ENCODE data around the gene FAM131C. TPM values are rescaled to one million over a fixed set of nuclear protein-coding genes. Genes with fewer than 3 reads are reported as not detected.
"Not testable (repeated sequence)": the region's sequence is repeated elsewhere in the genome, so short reads cannot be mapped to it uniquely, and the experiment has no call there.

FAM131C gene
- total RNA-seq, 2 experiments from 2014 or later: 0.67 to 1.1 TPM

- DNase-seq: no peak
These were observed 41.3 kb upstream of the FAM131C start for GRCh38 chr1:16114527-16115467.

DNA sequence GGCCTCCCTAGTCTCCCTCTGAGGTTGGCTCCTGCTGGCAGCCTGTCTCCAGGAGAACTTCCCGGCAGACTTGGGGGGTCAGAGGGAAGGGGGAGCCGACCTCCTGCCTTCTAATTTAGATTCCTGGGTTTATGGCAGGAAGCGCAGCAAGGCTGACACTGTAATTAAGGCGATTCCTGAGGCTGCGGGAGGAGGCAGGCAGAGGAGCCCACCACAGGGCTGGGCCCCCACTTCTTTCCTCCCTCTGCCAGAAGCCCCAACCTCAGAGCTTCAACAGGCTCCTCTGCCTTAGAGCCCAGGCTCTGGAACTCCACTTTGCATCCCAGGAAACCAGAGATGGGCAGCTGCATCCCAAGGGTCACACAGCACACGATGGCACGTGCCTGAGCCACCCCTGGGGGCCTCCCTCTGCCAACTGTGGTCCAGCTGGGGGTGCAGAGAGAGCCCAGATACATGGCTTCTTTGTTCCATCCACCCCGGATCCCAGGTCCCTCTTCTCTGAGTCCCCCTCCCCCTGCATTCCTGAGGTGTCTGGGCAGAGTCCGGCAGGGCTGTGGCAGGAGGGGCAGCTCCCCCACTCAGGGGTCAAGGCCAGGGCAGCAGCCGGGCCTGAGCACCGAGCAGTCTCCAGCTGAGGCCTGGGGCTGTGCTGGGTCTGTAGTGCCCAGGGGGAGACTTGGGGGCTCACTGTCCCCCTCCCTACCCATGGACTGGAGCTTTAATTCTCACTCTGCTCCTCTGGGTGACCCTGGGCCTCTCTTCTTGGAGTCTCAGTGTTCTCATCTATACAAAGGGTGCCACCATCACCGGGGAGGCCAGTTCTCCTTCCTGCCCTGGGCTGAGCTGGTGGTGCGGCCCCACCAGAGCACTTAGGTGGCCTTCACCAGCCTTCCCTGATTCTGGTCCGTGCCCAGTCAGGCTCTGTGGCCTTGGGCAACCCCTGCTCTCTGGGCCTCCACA lies 39.4 kb upstream of the FAM131C start:
- no peak overlapping the region for H3K4me3 Mint-ChIP-seq

More at GRCh38 chr1:16114527-16115467, 41.3 kb upstream of the FAM131C start:
- Mint-ChIP-seq H3K4me1 (no peaks in the 10 kb centered on the region), H3K4me3 (no peak overlapping the region), H3K27ac (no peak overlapping the region), H3K27me3 (peaks cover 2% of the 10 kb centered on the region), H3K36me3 (ENCODE audit: low read depth) (no peaks in the 10 kb centered on the region), H3K9me3 (no peaks in the 10 kb centered on the region)
- ChIA-PET POLR2A (no interaction called here), CTCF (no interaction called here)

GRCh38 chr1:16111771-16112595 lies 38.5 kb upstream of the FAM131C start:
- POLR2A ChIA-PET: no interaction called here
- H3K9me3 Mint-ChIP-seq: peaks cover 3% of the 10 kb centered on the region
- H3K27me3 Mint-ChIP-seq: peaks cover 7% of the 10 kb centered on the region
- H3K36me3 Mint-ChIP-seq (ENCODE audit: low read depth): no peaks in the 10 kb centered on the region
- no peak overlapping the region for H3K27ac Mint-ChIP-seq
- CTCF ChIA-PET: interaction anchor here (1.6 kb wide), 1 partner anchor 9 kb away, joined by 5 read pairs; no protein-coding TSS in a partner anchor
- H3K4me3 Mint-ChIP-seq: no peak overlapping the region
- DNase-seq: no peak
- H3K4me1 Mint-ChIP-seq: no peaks in the 10 kb centered on the region

More for the DNA sequence above, 39.4 kb upstream of the FAM131C start:
- no peaks in the 10 kb centered on the region for H3K36me3 Mint-ChIP-seq (ENCODE audit: low read depth)
- H3K9me3 Mint-ChIP-seq: peaks cover 3% of the 10 kb centered on the region
- ChIA-PET CTCF (interaction anchor here (1.6 kb wide), 1 partner anchor 8 kb away, joined by 5 read pairs; no protein-coding TSS in a partner anchor), POLR2A (no interaction called here)
- no peak for DNase-seq
- peaks cover 2% of the 10 kb centered on the region for H3K27me3 Mint-ChIP-seq
- no peaks in the 10 kb centered on the region for H3K4me1 Mint-ChIP-seq
- H3K27ac Mint-ChIP-seq: no peak overlapping the region

DNA sequence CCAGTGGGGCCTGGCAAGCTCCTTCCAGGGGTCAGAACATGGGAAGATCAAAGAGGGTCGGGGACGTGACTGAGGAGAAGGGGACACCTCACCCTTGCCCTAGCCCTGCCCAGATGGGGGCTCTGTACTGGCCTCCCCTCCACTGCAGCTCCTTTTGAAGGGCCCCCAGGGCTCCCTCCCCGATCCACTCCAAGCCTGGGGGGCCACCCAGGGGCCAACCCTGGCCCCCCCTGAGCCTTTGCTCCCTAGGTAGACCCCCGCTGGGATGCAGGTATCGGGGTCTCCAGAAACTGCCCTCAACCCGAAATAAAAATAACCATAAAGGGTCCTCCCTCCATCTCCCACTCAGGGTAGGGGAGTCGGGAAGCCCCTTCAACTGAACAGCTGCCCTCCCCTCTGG lies 37.4 kb upstream of the FAM131C start:
- no peak for DNase-seq
- H3K27ac Mint-ChIP-seq: no peak overlapping the region
- H3K4me3 Mint-ChIP-seq: no peak overlapping the region
- peaks cover 3% of the 10 kb centered on the region for H3K9me3 Mint-ChIP-seq
- H3K36me3 Mint-ChIP-seq (ENCODE audit: low read depth): no peaks in the 10 kb centered on the region
- peaks cover 17% of the 10 kb centered on the region for H3K27me3 Mint-ChIP-seq
- H3K4me1 Mint-ChIP-seq: no peaks in the 10 kb centered on the region
- CTCF ChIA-PET: interaction anchor here (1.2 to 1.8 kb wide), 2 partner anchors 9 to 32 kb away, joined by 3 to 4 read pairs; no protein-coding TSS in a partner anchor
- POLR2A ChIA-PET: interaction anchor here (0.6 kb wide), 1 partner anchor 18 kb away, joined by 3 read pairs; no protein-coding TSS in a partner anchor

DNA sequence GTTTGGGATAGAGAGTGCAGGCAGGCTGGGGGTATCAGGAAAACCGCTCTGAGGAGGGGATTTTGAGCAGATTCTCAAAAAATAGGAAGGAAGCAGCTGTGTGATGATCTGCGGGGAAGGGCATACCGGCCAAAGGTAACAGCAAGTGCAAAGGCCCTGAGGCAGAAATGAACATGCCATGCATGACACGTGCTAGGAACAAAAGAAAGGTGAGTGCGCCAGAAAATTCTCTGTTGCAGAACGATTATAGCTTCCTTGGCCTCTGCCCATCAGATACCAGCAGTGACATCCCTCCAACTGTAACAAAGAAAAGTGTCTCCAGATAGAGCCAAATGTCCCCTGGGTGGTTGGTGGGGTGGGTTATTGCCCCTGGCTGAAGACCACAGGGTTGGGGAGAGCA lies 37.0 kb upstream of the FAM131C start:
- no peak overlapping the region for H3K27ac Mint-ChIP-seq
- POLR2A ChIA-PET: no interaction called here
- DNase-seq: no peak
- H3K4me1 Mint-ChIP-seq: no peaks in the 10 kb centered on the region
- H3K36me3 Mint-ChIP-seq (ENCODE audit: low read depth): no peaks in the 10 kb centered on the region
- peaks cover 18% of the 10 kb centered on the region for H3K27me3 Mint-ChIP-seq
- H3K4me3 Mint-ChIP-seq: no peak overlapping the region
- CTCF ChIA-PET: interaction anchor here (1.2 to 1.8 kb wide), 2 partner anchors 10 to 31 kb away, joined by 3 to 4 read pairs; no protein-coding TSS in a partner anchor
- peaks cover 3% of the 10 kb centered on the region for H3K9me3 Mint-ChIP-seq

- Mint-ChIP-seq H3K4me3 (no peak overlapping the region), H3K27ac (no peak overlapping the region), H3K36me3 (ENCODE audit: low read depth) (no peaks in the 10 kb centered on the region), H3K9me3 (peaks cover 3% of the 10 kb centered on the region), H3K4me1 (no peaks in the 10 kb centered on the region), H3K27me3 (peaks cover 24% of the 10 kb centered on the region)
- DNase-seq: no peak
- ChIA-PET POLR2A (no interaction called here), CTCF (interaction anchor here (1.2 to 2.7 kb wide), 4 partner anchors 10 to 31 kb away, joined by 3 to 8 read pairs (median 4); no protein-coding TSS in a partner anchor)
These were observed 36.1 kb upstream of the FAM131C start for GRCh38 chr1:16109571-16109970.

- H3K4me1 Mint-ChIP-seq; DNase-seq; H3K4me3 Mint-ChIP-seq; POLR2A ChIA-PET; H3K36me3 Mint-ChIP-seq (ENCODE audit: low read depth); H3K27ac Mint-ChIP-seq; H3K9me3 Mint-ChIP-seq: not testable (repeated sequence)
- CTCF ChIA-PET: interaction anchor here (0.8 to 2.7 kb wide), 3 partner anchors 19 to 79 kb away, joined by 3 to 8 read pairs (median 4); no protein-coding TSS in a partner anchor
- peaks cover 36% of the 10 kb centered on the region for H3K27me3 Mint-ChIP-seq
These were observed 33.6 kb upstream of the FAM131C start for GRCh38 chr1:16107039-16107438.

- DNase-seq: no peak
- Mint-ChIP-seq H3K4me1 (no peaks in the 10 kb centered on the region), H3K27me3 (peaks cover 28% of the 10 kb centered on the region), H3K27ac (no peak overlapping the region), H3K4me3 (no peak overlapping the region), H3K36me3 (ENCODE audit: low read depth) (no peaks in the 10 kb centered on the region), H3K9me3 (peaks cover 3% of the 10 kb centered on the region)
- ChIA-PET CTCF (no interaction called here), POLR2A (no interaction called here)
These were observed 28.2 kb upstream of the FAM131C start for GRCh38 chr1:16101623-16102022.

DNA sequence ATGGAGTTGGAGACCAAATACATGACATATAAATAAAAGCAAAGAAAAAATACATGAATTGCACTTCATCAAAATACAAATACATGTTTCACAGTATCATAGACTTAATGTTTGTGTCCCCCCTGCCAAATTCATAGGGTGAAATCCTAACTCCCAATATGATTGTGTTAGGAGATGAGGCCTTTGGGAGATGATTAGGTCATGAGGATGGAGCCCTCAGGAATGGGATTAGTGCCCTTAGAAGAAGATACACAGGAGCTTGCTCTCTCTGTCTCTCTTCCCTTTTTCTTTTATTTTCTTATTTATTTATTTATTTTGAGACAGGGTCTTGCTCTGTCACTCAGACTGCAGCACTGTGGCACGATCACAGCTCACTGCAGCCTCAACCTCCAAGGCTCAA lies 26.0 kb upstream of the FAM131C start:
- Mint-ChIP-seq H3K9me3 (peaks cover 3% of the 10 kb centered on the region), H3K27ac (no peak overlapping the region), H3K36me3 (ENCODE audit: low read depth) (no peaks in the 10 kb centered on the region), H3K4me1 (no peaks in the 10 kb centered on the region), H3K4me3 (no peak overlapping the region), H3K27me3 (peaks cover 13% of the 10 kb centered on the region)
- ChIA-PET POLR2A (no interaction called here), CTCF (interaction anchor here (1.0 kb wide), 1 partner anchor 20 kb away, joined by 3 read pairs; no protein-coding TSS in a partner anchor)
- no peak for DNase-seq

DNA sequence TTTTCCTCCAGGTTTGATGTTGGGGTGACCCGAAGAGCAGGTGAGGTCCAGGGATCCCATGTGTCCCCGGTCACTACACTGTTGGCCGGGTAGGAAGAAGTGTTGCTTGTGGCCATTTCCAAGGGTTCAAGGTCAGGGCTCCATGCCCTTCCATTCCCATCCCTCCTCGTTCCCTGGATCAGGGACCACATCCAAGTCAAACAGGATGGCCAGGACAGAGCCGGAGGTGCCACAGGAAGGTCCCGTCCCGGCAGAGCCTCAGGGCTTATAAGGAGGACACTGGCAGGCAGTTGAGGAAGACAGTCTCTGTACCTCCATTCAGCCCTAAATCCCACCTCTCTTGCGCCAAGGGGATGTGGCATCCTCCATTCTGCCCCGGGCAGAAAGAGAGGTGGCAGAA lies 22.0 kb upstream of the FAM131C start:
- ChIA-PET CTCF (no interaction called here), POLR2A (no interaction called here)
- H3K27ac Mint-ChIP-seq: no peak overlapping the region
- no peaks in the 10 kb centered on the region for H3K4me1 Mint-ChIP-seq
- H3K27me3 Mint-ChIP-seq: peaks cover 3% of the 10 kb centered on the region
- H3K36me3 Mint-ChIP-seq (ENCODE audit: low read depth): no peaks in the 10 kb centered on the region
- H3K4me3 Mint-ChIP-seq: no peak overlapping the region
- no peaks in the 10 kb centered on the region for H3K9me3 Mint-ChIP-seq
- DNase-seq: no peak

DNA sequence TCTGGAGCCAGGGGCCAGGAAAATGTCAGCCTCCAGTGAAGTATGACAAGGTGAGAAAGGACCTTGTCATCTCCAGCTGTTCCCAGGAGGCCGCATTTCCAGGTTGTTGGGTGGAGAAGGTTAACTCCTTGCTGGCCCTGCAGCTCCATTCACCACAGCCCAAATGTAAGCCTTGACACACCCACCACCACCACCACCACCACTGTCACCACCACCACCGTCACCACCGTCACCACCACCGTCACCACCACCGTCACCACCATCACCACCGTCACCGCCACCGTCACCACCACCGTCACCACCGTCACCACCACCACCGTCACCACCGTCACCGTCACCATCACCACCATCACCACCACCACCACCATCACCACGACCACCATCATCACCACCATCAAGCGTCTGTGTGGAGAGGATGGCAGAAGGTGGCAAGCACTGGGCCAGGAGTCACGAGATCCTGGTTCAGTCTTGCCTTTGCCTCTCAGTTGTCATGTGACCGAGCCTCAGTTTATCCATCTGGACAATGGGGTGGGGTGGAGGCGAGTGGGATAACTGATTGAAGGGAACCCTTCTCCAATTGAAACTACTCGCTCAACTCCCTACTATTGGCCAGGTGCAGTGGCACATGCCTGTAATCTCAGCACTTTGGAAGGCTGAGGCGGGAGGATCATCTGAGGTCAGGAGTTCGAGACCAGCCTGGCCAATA lies 21.2 kb upstream of the FAM131C start:
- DNase-seq: no peak
- Mint-ChIP-seq H3K27ac (no peak overlapping the region), H3K9me3 (no peaks in the 10 kb centered on the region), H3K36me3 (ENCODE audit: low read depth) (no peaks in the 10 kb centered on the region), H3K4me1 (no peaks in the 10 kb centered on the region), H3K4me3 (no peak overlapping the region), H3K27me3 (peaks cover 3% of the 10 kb centered on the region)
- POLR2A ChIA-PET: no interaction called here
- CTCF ChIA-PET: interaction anchor here (1.0 kb wide), 1 partner anchor 12 kb away, joined by 3 read pairs; no protein-coding TSS in a partner anchor
